Astrocyte (in vitro differentiated cells and primary cell): ENCODE results near the gene SFT2D3. TPM values are rescaled to one million over a fixed set of nuclear protein-coding genes. Genes with fewer than 3 reads are reported as not detected.

Experiments
- DNase-seq: peaks from one replicate; pipeline ENCODE4 v3.0.0-alpha.2; 2010; ENCODE audit warnings: low read depth
- FAIRE-seq: peaks from 2 replicates; lab custom pipeline; 2011; peaks lifted over from hg19 to GRCh38; lab: Jason Lieb, UNC
- H2AFZ ChIP-seq: 2 replicates; pipeline ENCODE4 v1.6.0; 2012; ENCODE audit warnings: low read depth, low read length, inconsistent platforms
- H3K27ac ChIP-seq: 2 replicates; pipeline ENCODE4 v1.5.1; 2011; ENCODE audit warnings: low read depth, low read length, inconsistent platforms
- H3K27me3 ChIP-seq: 2 replicates; pipeline ENCODE4 v1.6.0; 2011; ENCODE audit warnings: low read length, inconsistent platforms; ENCODE audit not compliant: insufficient read depth
- H3K36me3 ChIP-seq: 2 replicates; pipeline ENCODE4 v1.5.1; 2011; ENCODE audit warnings: low read length, inconsistent platforms; ENCODE audit not compliant: insufficient read depth
- H3K4me1 ChIP-seq: 2 replicates; pipeline ENCODE4 v1.5.1; 2011; ENCODE audit warnings: low read length, inconsistent platforms; ENCODE audit not compliant: insufficient read depth
- H3K4me2 ChIP-seq: 2 replicates; pipeline ENCODE4 v1.6.0; 2012; ENCODE audit warnings: low read length, inconsistent platforms
- H3K4me3 ChIP-seq: 2 replicates; pipeline ENCODE4 v1.5.1; 2011; ENCODE audit warnings: low read depth, mild to moderate bottlenecking, low read length, inconsistent platforms; ENCODE audit not compliant: insufficient read depth
- H3K79me2 ChIP-seq: 2 replicates; pipeline ENCODE4 v1.6.0; 2012; ENCODE audit warnings: mild to moderate bottlenecking, low read length, inconsistent platforms; ENCODE audit not compliant: insufficient read depth
- H3K9ac ChIP-seq: 2 replicates; pipeline ENCODE4 v1.6.0; 2012; ENCODE audit warnings: mild to moderate bottlenecking, low read length, inconsistent platforms
- H3K9me3 ChIP-seq: 2 replicates; pipeline ENCODE4 v1.5.1; 2012; ENCODE audit warnings: low read depth, mild to moderate bottlenecking, low read length, inconsistent platforms; ENCODE audit not compliant: insufficient read depth
- H4K20me1 ChIP-seq: 2 replicates; pipeline ENCODE4 v1.6.0; 2012; ENCODE audit warnings: low read length, inconsistent platforms; ENCODE audit not compliant: insufficient read depth
- H3K27ac Mint-ChIP-seq: one replicate; pipeline ENCODE4 v1.8.0; 2021; ENCODE audit warnings: mild to moderate bottlenecking, mixed read lengths; ENCODE audit not compliant: unreplicated experiment
- H3K27me3 Mint-ChIP-seq: one replicate; pipeline ENCODE4 v1.8.0; 2021; ENCODE audit warnings: low read depth, mixed read lengths; ENCODE audit not compliant: unreplicated experiment
- H3K36me3 Mint-ChIP-seq: one replicate; pipeline ENCODE4 v1.8.0; 2021; ENCODE audit warnings: low read depth, mixed read lengths; ENCODE audit not compliant: unreplicated experiment
- H3K4me1 Mint-ChIP-seq: one replicate; pipeline ENCODE4 v1.8.0; 2021; ENCODE audit warnings: low read depth, mixed read lengths; ENCODE audit not compliant: unreplicated experiment
- H3K4me3 Mint-ChIP-seq: one replicate; pipeline ENCODE4 v1.8.0; 2021; ENCODE audit warnings: mild to moderate bottlenecking, moderate library complexity, mixed read lengths; ENCODE audit not compliant: unreplicated experiment
- H3K9me3 Mint-ChIP-seq: one replicate; pipeline ENCODE4 v1.8.0; 2021; ENCODE audit warnings: mild to moderate bottlenecking, mixed read lengths; ENCODE audit not compliant: unreplicated experiment
- CTCF ChIP-seq: IDR thresholded peaks from 2 replicates; pipeline ENCODE4 v1.5.1; 2011; ENCODE audit warnings: low read depth, mild to moderate bottlenecking, inconsistent platforms, low read length, moderate library complexity; ENCODE audit not compliant: insufficient read depth
- EZH2 ChIP-seq: IDR thresholded peaks from 2 replicates; pipeline ENCODE4 v1.6.1; 2012; ENCODE audit warnings: mild to moderate bottlenecking, low read length, inconsistent platforms; ENCODE audit not compliant: insufficient read depth
- total RNA-seq: library from RNA; stranded (reverse); gene quantifications from 2 replicates; pipeline ENCODE4 v1.2.1, GENCODE V29; 2021

Gene SFT2D3
- total RNA-seq, 1 donor from 2014 or later, result 2.9 TPM

DNA sequence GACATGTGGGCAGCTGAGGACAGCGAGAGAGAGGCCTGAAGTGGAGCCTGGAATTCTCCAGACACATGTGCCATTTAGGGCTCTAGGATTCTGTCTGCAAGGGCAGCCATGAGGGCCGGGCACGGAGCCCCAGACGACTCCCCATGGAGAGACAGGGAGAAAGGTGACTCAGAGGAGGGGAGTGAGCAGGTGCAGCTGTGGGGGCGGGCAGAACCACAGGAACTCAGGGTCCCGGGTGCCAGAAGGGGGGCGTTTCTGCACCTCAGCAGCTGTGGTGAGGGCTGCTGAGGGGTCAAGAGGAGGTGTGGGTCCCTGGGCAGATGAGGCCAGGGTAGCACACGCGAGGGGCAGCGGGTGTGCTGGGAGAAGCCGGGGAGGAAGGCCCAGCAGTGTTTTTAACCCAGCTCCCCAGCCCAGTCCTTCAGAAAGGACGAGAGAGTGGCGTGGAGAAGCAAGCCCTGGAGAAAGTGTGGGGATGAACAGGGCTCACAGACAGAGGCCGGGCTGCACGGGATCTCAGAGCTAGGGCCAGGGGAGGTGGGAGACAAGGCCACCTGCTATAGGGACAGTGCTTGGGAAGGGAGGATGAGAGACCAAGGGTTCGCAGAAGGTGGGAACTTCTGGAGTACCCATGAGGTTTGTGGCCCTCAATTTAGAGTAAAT lies 47.7 kb upstream of the SFT2D3 start:
- no peaks in the 10 kb centered on the region for H3K79me2 ChIP-seq
- no peak overlapping the region for H3K4me3 ChIP-seq
- no peaks in the 10 kb centered on the region for H3K9me3 ChIP-seq
- H3K9ac ChIP-seq, result no peak overlapping the region
- no peaks in the 10 kb centered on the region for H3K9me3 Mint-ChIP-seq
- no peak overlapping the region for H3K4me2 ChIP-seq
- H2AFZ ChIP-seq, result no peak overlapping the region
- H3K27ac ChIP-seq, result no peak overlapping the region
- H3K4me3 Mint-ChIP-seq, result no peak overlapping the region
- H4K20me1 ChIP-seq, result no peaks in the 10 kb centered on the region
- H3K27ac Mint-ChIP-seq, result no peak overlapping the region
- peaks cover 2% of the 10 kb centered on the region for H3K27me3 Mint-ChIP-seq
- H3K36me3 ChIP-seq, result no peaks in the 10 kb centered on the region
- no peak for FAIRE-seq
- H3K4me1 ChIP-seq, result peaks cover 3% of the 10 kb centered on the region
- peaks cover 6% of the 10 kb centered on the region for H3K4me1 Mint-ChIP-seq
- no peak for DNase-seq
- H3K36me3 Mint-ChIP-seq, result peaks cover 33% of the 10 kb centered on the region
- TF ChIP-seq EZH2 (no peak), CTCF (no peak)
- H3K27me3 ChIP-seq, result no peaks in the 10 kb centered on the region

- Histone ChIP-seq H3K9ac (no peak overlapping the region), H4K20me1 (no peaks in the 10 kb centered on the region), H2AFZ (no peak overlapping the region), H3K36me3 (no peaks in the 10 kb centered on the region), H3K27me3 (no peaks in the 10 kb centered on the region), H3K9me3 (no peaks in the 10 kb centered on the region), H3K4me1 (peaks cover 3% of the 10 kb centered on the region), H3K79me2 (no peaks in the 10 kb centered on the region), H3K4me2 (no peak overlapping the region), H3K27ac (no peak overlapping the region), H3K4me3 (no peak overlapping the region)
- no peak overlapping the region for H3K27ac Mint-ChIP-seq
- peaks cover 35% of the 10 kb centered on the region for H3K36me3 Mint-ChIP-seq
- H3K4me3 Mint-ChIP-seq, result no peak overlapping the region
- DNase-seq (no peak), FAIRE-seq (no peak)
- H3K27me3 Mint-ChIP-seq, result peaks cover 2% of the 10 kb centered on the region
- H3K9me3 Mint-ChIP-seq, result no peaks in the 10 kb centered on the region
- TF ChIP-seq EZH2, result no peak
- TF ChIP-seq CTCF, result no peak
- H3K4me1 Mint-ChIP-seq, result peaks cover 9% of the 10 kb centered on the region
These were observed 47.0 kb upstream of the SFT2D3 start for GRCh38 chr2:127654084-127654837.

DNA sequence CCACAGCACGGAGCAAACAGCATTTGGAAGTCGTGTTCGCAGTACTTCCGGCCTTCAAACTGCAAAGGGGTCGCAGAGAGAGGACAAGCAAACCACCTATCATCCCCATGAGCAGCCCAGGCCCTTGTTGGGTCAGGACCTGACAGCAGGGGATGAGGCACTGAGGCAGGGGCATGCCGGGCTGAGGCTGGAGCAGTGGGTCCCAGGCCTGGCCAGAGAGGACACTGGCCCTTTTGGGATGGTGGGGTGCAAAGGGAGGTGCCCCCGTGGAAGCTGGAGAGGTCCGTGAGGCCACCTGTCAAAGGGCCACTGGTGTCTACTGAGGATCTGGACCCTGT lies 46.5 kb upstream of the SFT2D3 start:
- Mint-ChIP-seq H3K4me1 (peaks cover 7% of the 10 kb centered on the region), H3K27me3 (peaks cover 2% of the 10 kb centered on the region), H3K9me3 (no peaks in the 10 kb centered on the region), H3K4me3 (no peak overlapping the region), H3K27ac (no peak overlapping the region), H3K36me3 (peaks cover 33% of the 10 kb centered on the region)
- no peaks in the 10 kb centered on the region for H3K36me3 ChIP-seq
- no peak overlapping the region for H2AFZ ChIP-seq
- TF ChIP-seq CTCF, result no peak
- TF ChIP-seq EZH2, result no peak
- no peak for DNase-seq
- no peak overlapping the region for H3K27ac ChIP-seq
- no peak overlapping the region for H3K4me2 ChIP-seq
- no peak overlapping the region for H3K9ac ChIP-seq
- no peaks in the 10 kb centered on the region for H3K79me2 ChIP-seq
- H3K9me3 ChIP-seq, result no peaks in the 10 kb centered on the region
- H3K4me3 ChIP-seq, result no peak overlapping the region
- H3K4me1 ChIP-seq, result no peaks in the 10 kb centered on the region
- FAIRE-seq, result no peak
- no peaks in the 10 kb centered on the region for H3K27me3 ChIP-seq
- no peaks in the 10 kb centered on the region for H4K20me1 ChIP-seq
